HG03460 (cell line): ENCODE measurements around the gene TLK1.
"Not testable (repeated sequence)": the region's sequence is repeated elsewhere in the genome, so short reads cannot be mapped to it uniquely, and the experiment has no call there.

Experiments used
- ATAC-seq: cut with Tn5 transposase; IDR thresholded peaks from one replicate; pipeline ENCODE4 v1.9.1; 2021; ENCODE audit not compliant: unreplicated experiment

The TLK1 gene

GRCh38 chr2:171169839-171170238 is 9.1 kb upstream of the TLK1 start:
- ATAC-seq, result no peak

- no peak for ATAC-seq
Observed at GRCh38 chr2:171169333-171169732, 8.6 kb upstream of the TLK1 start.

GRCh38 chr2:171167352-171167997 is 6.8 kb upstream of the TLK1 start:
- no peak for ATAC-seq

- ATAC-seq, result no peak
Observed at GRCh38 chr2:171166328-171166983, 5.8 kb upstream of the TLK1 start.

GRCh38 chr2:171165967-171166327 is 5.3 kb upstream of the TLK1 start:
- no peak for ATAC-seq

- ATAC-seq, result no peak
Observed at GRCh38 chr2:171163261-171163660, 2.6 kb upstream of the TLK1 start.

DNA sequence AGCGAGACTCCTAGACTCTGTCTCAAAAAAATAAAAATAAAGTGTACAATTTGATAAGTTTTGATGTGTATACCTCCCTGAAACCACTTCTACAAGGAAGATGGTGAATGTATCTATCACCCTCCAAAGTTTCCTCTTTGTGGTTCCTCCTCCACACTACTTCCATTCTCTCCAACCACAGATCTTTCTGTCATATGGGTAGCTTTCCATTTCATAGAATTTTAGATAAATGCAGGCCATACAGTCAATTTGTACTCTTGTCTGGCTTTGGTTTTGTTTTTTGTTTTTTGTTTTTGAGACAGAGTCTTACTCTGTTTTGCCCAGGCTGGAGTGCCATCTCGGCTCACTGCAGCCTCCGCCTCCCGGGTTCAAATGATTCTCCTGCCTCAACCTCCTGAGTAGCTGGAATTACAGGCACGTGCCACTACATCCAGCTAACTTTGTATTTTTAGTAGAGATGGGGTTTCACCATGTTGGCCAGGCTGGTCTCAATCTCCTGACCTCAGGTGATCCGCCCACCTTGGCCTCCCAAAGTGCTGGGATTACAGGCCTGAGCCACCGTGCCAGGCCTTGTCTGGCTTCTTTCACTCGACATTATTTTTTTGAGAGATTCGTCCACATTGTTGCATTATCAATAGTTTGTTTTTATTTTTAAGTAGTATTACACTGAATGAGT is 2.0 kb upstream of the TLK1 start:
- not testable (repeated sequence) for ATAC-seq

DNA sequence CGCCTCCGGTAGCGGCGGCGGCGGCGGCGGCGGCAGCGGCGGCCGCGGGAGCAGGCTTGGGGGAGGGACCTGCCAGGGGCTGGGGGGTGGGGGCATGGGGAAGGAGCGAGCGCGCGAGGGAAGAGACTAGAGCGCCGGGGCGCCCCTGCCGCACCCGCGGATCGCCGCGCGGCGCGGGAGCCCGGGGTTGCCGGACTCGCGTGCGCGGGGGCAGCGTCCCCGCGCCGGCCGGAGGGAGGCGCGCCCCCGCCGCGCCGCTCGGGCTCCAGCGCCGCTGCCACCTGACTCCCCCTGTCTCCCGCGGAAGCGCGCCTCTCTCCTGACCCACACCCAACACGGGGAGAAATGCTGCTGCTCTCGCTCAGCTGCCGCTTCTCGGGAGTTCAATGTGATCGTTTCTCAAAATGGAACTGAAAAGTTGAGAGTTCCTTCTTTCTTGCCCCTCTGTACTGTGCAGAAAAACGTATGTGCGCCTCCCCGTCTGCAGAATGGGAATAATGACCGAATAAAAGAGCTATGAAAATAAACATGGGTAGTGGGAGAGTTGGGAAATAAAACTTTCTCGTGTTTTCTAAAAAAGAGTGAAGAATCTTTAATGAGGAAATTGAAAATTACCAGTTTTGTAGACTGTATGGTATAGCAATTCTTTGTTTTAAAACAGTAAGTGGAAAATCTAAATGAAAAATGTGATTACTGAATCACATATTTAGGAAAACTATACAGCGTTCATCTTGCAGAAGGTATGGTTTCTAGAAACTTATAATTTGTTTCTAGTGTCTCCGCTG is 455 bp upstream of the TLK1 start:
- ATAC-seq, result peak; percentile 53

DNA sequence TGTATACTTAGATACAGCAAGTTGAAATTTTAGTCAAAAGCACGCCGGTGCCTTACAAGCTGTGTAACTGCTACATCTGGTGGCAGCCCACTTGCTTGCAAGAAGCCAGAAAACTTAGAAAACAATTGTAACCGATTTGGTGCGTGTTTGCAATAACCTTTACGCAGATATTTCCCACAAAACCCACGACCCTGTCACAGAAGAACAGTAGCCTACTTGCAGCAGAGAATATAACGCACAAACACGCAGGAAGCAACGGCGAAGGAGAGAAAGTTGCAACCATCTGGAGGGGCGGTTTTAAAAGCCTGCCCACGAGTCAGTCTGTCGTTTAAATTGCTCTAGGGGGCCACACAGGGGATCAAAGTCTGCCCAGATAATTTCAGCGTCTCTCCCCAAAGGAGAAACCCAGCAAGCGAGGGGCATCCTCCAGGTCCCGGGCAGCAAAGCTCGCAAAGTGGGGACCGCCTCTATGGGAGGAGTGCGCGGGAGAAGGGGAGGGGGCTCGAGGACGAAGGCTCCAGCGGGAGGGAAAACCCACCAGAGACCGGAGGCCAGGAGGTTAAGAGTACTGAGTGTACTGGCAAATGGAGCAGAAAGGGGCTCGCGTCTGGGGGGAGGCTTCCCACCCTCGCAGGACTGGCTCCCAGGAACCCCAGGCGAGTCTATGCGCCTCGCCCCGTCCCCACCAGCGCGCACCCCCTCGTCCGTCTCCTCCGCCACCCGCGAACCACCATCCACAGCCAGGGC is 1.1 kb downstream of the TLK1 start:
- ATAC-seq, result peak; percentile 15

- no peak for ATAC-seq
Observed at GRCh38 chr2:171158790-171159371, 1.8 kb downstream of the TLK1 start.

DNA sequence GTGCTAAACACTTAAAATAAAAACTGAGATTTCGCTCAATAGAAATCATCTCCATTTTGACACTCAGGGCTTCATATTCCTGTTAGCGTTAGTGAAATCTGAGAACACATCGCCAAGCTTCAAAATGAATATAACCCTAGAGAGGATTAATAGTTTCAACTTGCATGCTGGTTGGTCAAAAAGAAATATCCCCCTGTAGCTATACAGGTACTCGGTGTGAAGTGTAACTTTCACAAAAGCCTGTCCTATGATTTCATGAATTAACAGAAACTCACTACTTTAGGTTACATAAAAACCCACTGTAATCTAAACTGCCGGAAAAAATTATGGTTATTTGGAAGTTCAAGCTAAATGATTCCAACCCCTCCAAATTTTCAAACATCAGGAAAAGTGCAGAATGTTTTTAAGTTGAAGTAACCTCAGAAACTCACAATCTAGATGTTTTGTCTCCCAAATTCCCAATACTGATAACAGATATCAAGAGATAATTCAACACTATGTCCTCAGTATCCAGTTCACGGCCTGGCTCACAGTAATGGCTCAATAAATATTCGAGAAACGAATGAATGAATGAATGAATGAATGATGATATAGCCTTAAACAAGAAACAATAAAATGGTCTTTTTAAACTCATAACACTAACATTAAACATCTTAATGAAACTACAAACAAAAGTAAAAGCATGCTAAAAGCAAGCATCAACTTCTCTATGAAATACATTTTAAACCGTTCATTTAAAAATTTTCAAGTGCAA is 2.5 kb downstream of the TLK1 start:
- ATAC-seq, result no peak

GRCh38 chr2:171157109-171157500 is 3.6 kb downstream of the TLK1 start:
- no peak for ATAC-seq

- no peak for ATAC-seq
Observed at GRCh38 chr2:171154348-171154747, 6.3 kb downstream of the TLK1 start.

GRCh38 chr2:171150694-171151285 is 9.9 kb downstream of the TLK1 start:
- ATAC-seq, result no peak

GRCh38 chr2:171149986-171150693 is 10.6 kb downstream of the TLK1 start:
- ATAC-seq, result no peak

- no peak for ATAC-seq
Observed at GRCh38 chr2:171149171-171149938, 11.3 kb downstream of the TLK1 start.

DNA sequence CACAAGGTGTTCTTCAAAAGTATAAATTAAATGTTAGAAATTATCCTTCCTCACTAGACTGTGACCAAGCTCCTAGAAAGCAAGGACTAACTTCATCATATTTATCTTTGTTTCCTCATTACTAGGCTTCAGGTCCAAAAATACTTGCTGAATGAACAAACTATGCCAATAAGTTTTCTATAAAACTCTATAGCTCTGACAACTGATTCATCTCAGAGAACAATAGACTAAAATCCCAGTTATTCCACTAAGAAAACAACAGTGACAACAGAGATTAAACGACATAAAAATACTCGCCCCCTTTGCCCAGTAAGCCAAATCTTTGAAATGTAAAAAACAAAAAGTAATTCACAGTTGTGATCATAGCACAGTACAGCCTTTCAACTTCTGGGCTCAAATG is 13.6 kb downstream of the TLK1 start:
- no peak for ATAC-seq

- no peak for ATAC-seq
Observed at GRCh38 chr2:171146633-171147032, 14.1 kb downstream of the TLK1 start.
